ENCODE data around the gene GPLD1.

Gene GPLD1

DNA sequence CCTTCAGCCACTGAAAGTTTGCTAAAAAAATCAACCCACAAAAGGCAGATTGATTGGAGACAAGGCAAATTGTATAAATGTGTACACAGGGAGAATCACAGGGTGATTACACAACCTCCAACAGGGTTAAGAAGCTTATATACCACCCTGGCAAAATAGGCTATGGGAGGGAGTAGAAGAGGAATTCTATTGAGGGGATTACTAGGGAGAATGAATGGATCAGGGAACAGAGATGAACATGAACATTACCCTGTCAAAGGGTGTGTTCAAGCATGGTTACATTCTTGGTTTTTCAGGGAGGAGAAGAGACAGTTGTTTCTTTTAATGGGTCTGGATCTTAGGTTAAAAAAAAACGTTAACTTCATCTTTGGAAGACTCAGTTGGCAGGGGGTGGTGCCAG lies 91.7 kb downstream of the GPLD1 start:
- Histone ChIP-seq H3K27me3 (ENCODE audit: insufficient read depth, insufficient read length) (no peaks in the 10 kb centered on the region), H3K9ac (ENCODE audit: insufficient read length, low read depth) (no peak overlapping the region), H3K4me1 (ENCODE audit: insufficient read depth, insufficient read length) (no peaks in the 10 kb centered on the region), H3K4me3 (ENCODE audit: insufficient read length, low read depth) (no peak overlapping the region), H3K9me3 (ENCODE audit: insufficient read depth, low read length) (peaks cover 17% of the 10 kb centered on the region), H3K36me3 (ENCODE audit: insufficient read depth, insufficient read length, low read length) (no peaks in the 10 kb centered on the region)
- no peak for DNase-seq (ENCODE audit: low read depth, low spot score)
- TF ChIP-seq YY1 (IDR thresholded peaks at IDR 0.05; ENCODE audit: insufficient read depth, insufficient read length) (no peak), SUZ12 (IDR thresholded peaks at IDR 0.05; ENCODE audit: extremely low read depth, insufficient read depth, insufficient read length) (no peak), ZNF274 (IDR thresholded peaks at IDR 0.05; ENCODE audit: low read depth, low read length) (no peak)

GRCh38 chr6:24396824-24397223 lies 92.6 kb downstream of the GPLD1 start:
- H3K4me1 ChIP-seq (ENCODE audit: insufficient read depth, insufficient read length): no peaks in the 10 kb centered on the region
- no peak overlapping the region for H3K9ac ChIP-seq (ENCODE audit: insufficient read length, low read depth)
- peaks cover 17% of the 10 kb centered on the region for H3K9me3 ChIP-seq (ENCODE audit: insufficient read depth, low read length)
- DNase-seq (ENCODE audit: low read depth, low spot score): no peak
- H3K4me3 ChIP-seq (ENCODE audit: insufficient read length, low read depth): no peak overlapping the region
- TF ChIP-seq SUZ12 (IDR thresholded peaks at IDR 0.05; ENCODE audit: extremely low read depth, insufficient read depth, insufficient read length): no peak
- no peak for TF ChIP-seq YY1 (IDR thresholded peaks at IDR 0.05; ENCODE audit: insufficient read depth, insufficient read length)
- no peak for TF ChIP-seq ZNF274 (IDR thresholded peaks at IDR 0.05; ENCODE audit: low read depth, low read length)
- no peaks in the 10 kb centered on the region for H3K27me3 ChIP-seq (ENCODE audit: insufficient read depth, insufficient read length)
- no peaks in the 10 kb centered on the region for H3K36me3 ChIP-seq (ENCODE audit: insufficient read depth, insufficient read length, low read length)

DNA sequence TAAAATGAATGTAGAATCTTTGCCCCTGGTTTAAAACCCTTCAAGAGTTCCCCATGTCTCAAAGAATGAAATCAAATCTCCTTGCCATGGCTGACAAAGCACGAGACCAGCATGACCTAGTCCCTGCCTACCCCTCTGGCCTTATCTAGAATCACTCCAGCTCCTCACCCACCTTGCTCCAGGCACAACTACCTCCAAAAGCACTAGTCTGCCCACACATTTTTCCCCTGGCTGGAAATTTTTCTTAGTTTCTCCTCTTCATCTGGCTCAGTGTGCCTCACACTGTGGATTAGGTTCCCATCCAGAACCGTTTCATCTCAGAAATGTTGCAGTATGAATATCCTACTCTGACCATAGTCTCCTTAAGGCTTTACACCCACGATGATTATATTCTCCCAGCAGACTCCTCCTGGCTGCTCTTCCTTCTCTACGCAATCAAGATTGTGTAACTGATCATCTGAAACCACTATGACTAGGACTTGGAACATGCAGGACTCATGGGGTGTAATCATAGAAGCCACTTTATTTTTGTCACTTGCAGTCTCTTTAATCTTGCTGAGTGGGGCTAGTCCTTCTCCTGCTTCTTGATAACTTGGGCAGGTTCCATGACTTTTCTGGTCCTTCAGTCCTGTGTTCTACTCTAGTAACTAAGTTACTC lies 94.5 kb downstream of the GPLD1 start:
- Histone ChIP-seq H3K27me3 (ENCODE audit: insufficient read depth, insufficient read length) (no peaks in the 10 kb centered on the region), H3K9me3 (ENCODE audit: insufficient read depth, low read length) (peaks cover 17% of the 10 kb centered on the region), H3K36me3 (ENCODE audit: insufficient read depth, insufficient read length, low read length) (no peaks in the 10 kb centered on the region), H3K9ac (ENCODE audit: insufficient read length, low read depth) (no peak overlapping the region), H3K4me1 (ENCODE audit: insufficient read depth, insufficient read length) (no peaks in the 10 kb centered on the region), H3K4me3 (ENCODE audit: insufficient read length, low read depth) (no peak overlapping the region)
- DNase-seq (ENCODE audit: low read depth, low spot score): no peak
- TF ChIP-seq ZNF274 (IDR thresholded peaks at IDR 0.05; ENCODE audit: low read depth, low read length) (no peak), YY1 (IDR thresholded peaks at IDR 0.05; ENCODE audit: insufficient read depth, insufficient read length) (no peak), SUZ12 (IDR thresholded peaks at IDR 0.05; ENCODE audit: extremely low read depth, insufficient read depth, insufficient read length) (no peak)

DNA sequence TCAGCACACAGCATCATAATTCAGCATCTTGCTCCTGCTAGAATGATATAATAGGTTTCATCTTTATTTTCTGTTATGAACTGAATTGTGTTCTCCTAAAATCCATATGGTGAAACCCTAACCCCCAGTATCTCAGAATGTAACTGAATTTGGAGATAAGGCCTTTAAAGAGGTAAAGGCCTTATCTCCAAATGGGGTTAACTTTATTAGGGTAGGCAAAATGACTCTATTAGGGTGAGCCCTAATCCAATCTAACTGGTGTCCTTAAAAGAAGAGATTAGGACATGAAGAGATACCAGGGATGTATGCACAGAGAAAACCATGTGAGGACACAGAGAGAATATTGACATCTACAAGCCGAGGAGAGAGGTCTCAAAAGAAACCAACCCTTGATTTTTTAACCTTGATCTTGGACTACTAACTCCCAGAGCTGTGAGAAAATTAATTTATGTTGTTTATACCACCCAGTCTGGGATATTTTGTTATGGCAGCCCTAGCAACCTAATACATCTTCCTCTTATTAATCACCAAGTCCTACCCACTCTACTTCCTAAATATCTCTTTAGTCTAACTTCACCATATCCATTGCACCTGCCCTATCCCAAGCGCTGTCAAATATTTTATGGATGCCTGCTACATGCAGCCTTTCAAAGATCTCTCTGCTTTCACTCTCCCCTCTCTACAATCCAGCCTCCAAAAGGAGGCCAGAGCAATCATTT lies 95.2 kb downstream of the GPLD1 start:
- no peak for TF ChIP-seq SUZ12 (IDR thresholded peaks at IDR 0.05; ENCODE audit: extremely low read depth, insufficient read depth, insufficient read length)
- no peak for TF ChIP-seq ZNF274 (IDR thresholded peaks at IDR 0.05; ENCODE audit: low read depth, low read length)
- no peak for TF ChIP-seq YY1 (IDR thresholded peaks at IDR 0.05; ENCODE audit: insufficient read depth, insufficient read length)
- no peak for DNase-seq (ENCODE audit: low read depth, low spot score)
- Histone ChIP-seq H3K27me3 (ENCODE audit: insufficient read depth, insufficient read length) (no peaks in the 10 kb centered on the region), H3K36me3 (ENCODE audit: insufficient read depth, insufficient read length, low read length) (no peaks in the 10 kb centered on the region), H3K4me1 (ENCODE audit: insufficient read depth, insufficient read length) (no peaks in the 10 kb centered on the region), H3K9me3 (ENCODE audit: insufficient read depth, low read length) (peaks cover 17% of the 10 kb centered on the region), H3K9ac (ENCODE audit: insufficient read length, low read depth) (no peak overlapping the region), H3K4me3 (ENCODE audit: insufficient read length, low read depth) (no peak overlapping the region)

DNA sequence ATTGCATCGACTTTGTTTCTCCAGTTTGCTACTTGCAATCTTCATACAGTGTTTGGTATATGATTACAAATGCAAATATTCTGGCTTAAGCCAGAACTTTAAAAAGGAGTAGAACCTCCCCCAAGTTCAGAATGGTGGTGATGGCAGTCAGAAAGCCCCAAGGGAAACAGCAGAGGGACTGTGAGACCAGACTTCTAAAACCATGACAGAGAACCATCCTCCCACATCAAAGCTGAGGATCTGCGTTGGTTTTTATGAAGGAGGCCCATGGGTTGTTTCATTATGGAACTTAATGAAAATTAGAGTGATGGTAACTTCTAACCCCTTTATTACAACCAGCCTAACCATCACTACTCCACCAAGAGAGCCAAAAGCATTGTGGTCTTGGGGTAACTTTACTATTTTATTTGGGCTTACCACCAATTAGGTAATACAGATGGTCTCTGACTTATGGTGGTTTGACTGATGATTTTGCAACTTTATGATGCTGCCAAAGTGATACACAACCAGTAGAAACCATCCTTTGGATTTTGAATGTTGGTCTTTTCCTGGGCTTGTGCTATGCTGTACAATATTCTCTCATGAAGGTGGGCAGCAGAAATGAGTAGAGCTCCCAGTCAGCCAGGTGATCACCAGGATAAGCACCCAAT lies 97.5 kb downstream of the GPLD1 start:
- TF ChIP-seq ZNF274 (IDR thresholded peaks at IDR 0.05; ENCODE audit: low read depth, low read length) (no peak), YY1 (IDR thresholded peaks at IDR 0.05; ENCODE audit: insufficient read depth, insufficient read length) (no peak), SUZ12 (IDR thresholded peaks at IDR 0.05; ENCODE audit: extremely low read depth, insufficient read depth, insufficient read length) (no peak)
- DNase-seq (ENCODE audit: low read depth, low spot score): no peak

GRCh38 chr6:24391208-24391607 lies 98.2 kb downstream of the GPLD1 start:
- H3K4me3 ChIP-seq (ENCODE audit: insufficient read length, low read depth): no peak overlapping the region
- no peak for DNase-seq (ENCODE audit: low read depth, low spot score)
- no peak overlapping the region for H3K9ac ChIP-seq (ENCODE audit: insufficient read length, low read depth)
- no peaks in the 10 kb centered on the region for H3K4me1 ChIP-seq (ENCODE audit: insufficient read depth, insufficient read length)
- TF ChIP-seq YY1 (IDR thresholded peaks at IDR 0.05; ENCODE audit: insufficient read depth, insufficient read length): no peak
- no peak for TF ChIP-seq SUZ12 (IDR thresholded peaks at IDR 0.05; ENCODE audit: extremely low read depth, insufficient read depth, insufficient read length)
- no peak for TF ChIP-seq ZNF274 (IDR thresholded peaks at IDR 0.05; ENCODE audit: low read depth, low read length)
- H3K9me3 ChIP-seq (ENCODE audit: insufficient read depth, low read length): peaks cover 5% of the 10 kb centered on the region; the same call in 1 of the 2 replicates
- no peaks in the 10 kb centered on the region for H3K27me3 ChIP-seq (ENCODE audit: insufficient read depth, insufficient read length)
- no peaks in the 10 kb centered on the region for H3K36me3 ChIP-seq (ENCODE audit: insufficient read depth, insufficient read length, low read length)

More for the DNA sequence above, 97.5 kb downstream of the GPLD1 start:
- Histone ChIP-seq H3K4me3 (ENCODE audit: insufficient read length, low read depth) (no peak overlapping the region), H3K36me3 (ENCODE audit: insufficient read depth, insufficient read length, low read length) (no peaks in the 10 kb centered on the region), H3K9me3 (ENCODE audit: insufficient read depth, low read length) (peaks cover 12% of the 10 kb centered on the region), H3K27me3 (ENCODE audit: insufficient read depth, insufficient read length) (no peaks in the 10 kb centered on the region), H3K4me1 (ENCODE audit: insufficient read depth, insufficient read length) (no peaks in the 10 kb centered on the region), H3K9ac (ENCODE audit: insufficient read length, low read depth) (no peak overlapping the region)

DNA sequence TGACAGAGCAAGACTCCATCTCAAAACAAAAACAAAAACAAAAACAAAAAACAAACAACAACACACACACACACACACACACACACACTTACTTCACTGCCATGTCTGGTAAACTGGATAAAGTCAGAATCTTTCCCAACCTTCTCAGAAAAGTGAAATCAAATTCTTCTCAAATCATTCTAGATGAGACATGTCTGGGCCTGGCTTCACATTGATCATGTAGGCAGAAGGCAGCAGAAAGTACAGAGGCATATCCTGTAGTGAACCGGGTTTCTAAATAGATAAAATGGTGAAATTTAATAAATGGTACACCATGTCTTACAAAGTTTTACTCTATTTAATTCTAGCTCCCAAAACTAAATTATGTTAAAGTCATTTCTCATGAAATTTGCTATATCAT lies 101.6 kb downstream of the GPLD1 start:
- DNase-seq (ENCODE audit: low read depth, low spot score): no peak
- H3K27me3 ChIP-seq (ENCODE audit: insufficient read depth, insufficient read length): no peaks in the 10 kb centered on the region
- no peak overlapping the region for H3K9ac ChIP-seq (ENCODE audit: insufficient read length, low read depth)
- H3K4me1 ChIP-seq (ENCODE audit: insufficient read depth, insufficient read length): no peaks in the 10 kb centered on the region
- TF ChIP-seq ZNF274 (IDR thresholded peaks at IDR 0.05; ENCODE audit: low read depth, low read length): no peak
- no peak for TF ChIP-seq SUZ12 (IDR thresholded peaks at IDR 0.05; ENCODE audit: extremely low read depth, insufficient read depth, insufficient read length)
- TF ChIP-seq YY1 (IDR thresholded peaks at IDR 0.05; ENCODE audit: insufficient read depth, insufficient read length): no peak
- H3K4me3 ChIP-seq (ENCODE audit: insufficient read length, low read depth): no peak overlapping the region
- H3K9me3 ChIP-seq (ENCODE audit: insufficient read depth, low read length): no peaks in the 10 kb centered on the region
- H3K36me3 ChIP-seq (ENCODE audit: insufficient read depth, insufficient read length, low read length): no peaks in the 10 kb centered on the region

Measured in NT2/D1 (cell line).